Small intestine (tissue), 7 donors: ENCODE results near the gene FRAS1. TPM values are rescaled to one million over a fixed set of nuclear protein-coding genes. Genes with fewer than 3 reads are reported as not detected.
"Not testable (repeated sequence)": the region's sequence is repeated elsewhere in the genome, so short reads cannot be mapped to it uniquely, and the experiment has no call there.

Source experiments
- DNase-seq, 2 donors: peaks; one replicate each; pipeline versions ENCODE4 v3.0.0 to v3.0.0-alpha.2; 2013
- FAIRE-seq: peaks from 2 replicates; lab custom pipeline; 2012; peaks lifted over from hg19 to GRCh38; lab: Jason Lieb, UNC
- H3K27ac ChIP-seq, 3 donors: one replicate each; pipeline ENCODE4 v1.5.1; 2013; ENCODE audit warnings: low read length in 2 of 3, mild to moderate bottlenecking in 2 of 3, control low read depth in 1 of 3, inconsistent platforms in 1 of 3, low read depth in 1 of 3, moderate library complexity in 1 of 3
- H3K27me3 ChIP-seq, 3 donors: one replicate each; pipeline ENCODE4 v1.6.1; 2013; ENCODE audit warnings: low read length in 3 of 3, inconsistent platforms in 1 of 3; ENCODE audit not compliant: control insufficient read depth in 3 of 3, insufficient read depth in 3 of 3
- H3K36me3 ChIP-seq, 3 donors: one replicate each; pipeline ENCODE4 v1.6.1; 2013; ENCODE audit warnings: low read length in 3 of 3, inconsistent platforms in 1 of 3, low read depth in 1 of 3, mild to moderate bottlenecking in 1 of 3, moderate library complexity in 1 of 3; ENCODE audit not compliant: control insufficient read depth in 3 of 3, insufficient read depth in 2 of 3
- H3K4me1 ChIP-seq, 3 donors: one replicate each; pipeline ENCODE4 v1.6.1; 2013; ENCODE audit warnings: low read length in 2 of 3, inconsistent platforms in 1 of 3, low read depth in 1 of 3, mild to moderate bottlenecking in 1 of 3, moderate library complexity in 1 of 3; ENCODE audit not compliant: control insufficient read depth in 3 of 3, insufficient read depth in 2 of 3
- H3K4me3 ChIP-seq, 3 donors: one replicate each; pipeline ENCODE4 v1.5.1; 2013; ENCODE audit warnings: low read length in 3 of 3, control low read depth in 1 of 3, inconsistent platforms in 1 of 3, low read depth in 1 of 3, mild to moderate bottlenecking in 1 of 3, moderate library complexity in 1 of 3
- H3K9me3 ChIP-seq, 2 donors: one replicate each; pipeline ENCODE4 v1.6.1; 2013; ENCODE audit warnings: low read depth in 1 of 2, low read length in 1 of 2; ENCODE audit not compliant: control insufficient read depth in 2 of 2, insufficient read depth in 1 of 2
- WGBS, 3 donors: extraction: QIAGEN DNeasy Blood & Tissue Kit; methylation state at CpG; one replicate each; pipeline ENCODE4 v1.1.7; 2013; 5-methylcytosine and 5-hydroxymethylcytosine counted together
- polyA plus RNA-seq, 4 donors: library from polyadenylated mRNA; stranded (reverse) in 3 of 4; unstranded in 1 of 4; fragments of 200-250 nt in 3 of 4; fragments of 120-200 nt in 1 of 4; gene quantifications; one replicate each; pipeline versions ENCODE4 v1.2.1 to v1.2.3, GENCODE V29; 2013
- donor health status: healthy with polysubstance abuse.
- donor health status: control.
- donor health status: control.
- donor health status: Bipolar disorder and iron deficiency.
- donor health status: healthy.

FRAS1 gene
- polyA plus RNA-seq, 4 donors, result 0.16 to 12.6 TPM; not detected in 2

DNA sequence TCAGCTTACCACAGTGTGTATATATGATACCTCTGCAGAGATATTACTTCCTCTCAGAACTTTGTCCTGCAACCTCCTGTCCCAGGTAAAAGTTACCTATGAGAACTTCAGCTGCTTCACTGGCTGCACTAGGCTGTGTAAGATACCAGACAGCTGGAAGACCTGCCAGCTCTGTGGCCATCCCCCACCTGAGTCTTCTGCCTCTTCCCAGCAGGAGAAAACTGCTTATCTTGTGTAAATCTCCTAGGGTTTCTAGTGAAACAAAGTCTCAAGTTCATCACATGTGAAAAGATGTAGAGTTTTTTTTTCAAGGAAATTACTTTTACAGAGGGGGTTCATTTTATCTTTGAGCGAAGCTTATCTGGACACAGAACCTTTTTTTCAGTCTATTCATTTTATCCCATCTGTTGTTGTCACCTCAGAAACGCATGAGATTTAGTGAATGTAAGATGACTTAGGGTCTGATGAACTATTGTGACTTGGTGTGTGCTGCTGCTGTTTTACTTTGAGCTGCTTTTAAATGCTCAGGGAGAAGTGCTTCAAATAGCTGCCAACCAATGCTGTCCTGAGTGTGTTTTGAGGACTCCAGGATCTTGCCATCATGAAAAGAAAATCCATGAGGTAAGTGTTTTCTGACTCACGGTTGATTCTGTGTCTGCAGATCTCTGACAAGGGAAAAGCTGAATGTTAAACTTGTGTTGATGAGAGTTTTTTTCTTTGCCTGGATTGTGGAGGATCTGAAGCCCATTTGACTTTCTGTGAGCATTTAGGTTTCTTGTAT is 187.8 kb downstream of the FRAS1 start:
- FAIRE-seq (no peak), DNase-seq (peak in 1 of 2 donors; percentile 60)
- WGBS, 3 donors, result 45 to 68% (median 53%) methylated on average over 3 of the region's 3 CpGs
- H3K4me1 ChIP-seq, result peaks cover 0 to 3% (median 0%) of the 10 kb centered on the region in 3 donors
- no peak overlapping the region for H3K4me3 ChIP-seq
- H3K27ac ChIP-seq, result no peak overlapping the region
- H3K36me3 ChIP-seq, result no peaks in the 10 kb centered on the region
- no peaks in the 10 kb centered on the region for H3K9me3 ChIP-seq
- no peaks in the 10 kb centered on the region for H3K27me3 ChIP-seq

DNA sequence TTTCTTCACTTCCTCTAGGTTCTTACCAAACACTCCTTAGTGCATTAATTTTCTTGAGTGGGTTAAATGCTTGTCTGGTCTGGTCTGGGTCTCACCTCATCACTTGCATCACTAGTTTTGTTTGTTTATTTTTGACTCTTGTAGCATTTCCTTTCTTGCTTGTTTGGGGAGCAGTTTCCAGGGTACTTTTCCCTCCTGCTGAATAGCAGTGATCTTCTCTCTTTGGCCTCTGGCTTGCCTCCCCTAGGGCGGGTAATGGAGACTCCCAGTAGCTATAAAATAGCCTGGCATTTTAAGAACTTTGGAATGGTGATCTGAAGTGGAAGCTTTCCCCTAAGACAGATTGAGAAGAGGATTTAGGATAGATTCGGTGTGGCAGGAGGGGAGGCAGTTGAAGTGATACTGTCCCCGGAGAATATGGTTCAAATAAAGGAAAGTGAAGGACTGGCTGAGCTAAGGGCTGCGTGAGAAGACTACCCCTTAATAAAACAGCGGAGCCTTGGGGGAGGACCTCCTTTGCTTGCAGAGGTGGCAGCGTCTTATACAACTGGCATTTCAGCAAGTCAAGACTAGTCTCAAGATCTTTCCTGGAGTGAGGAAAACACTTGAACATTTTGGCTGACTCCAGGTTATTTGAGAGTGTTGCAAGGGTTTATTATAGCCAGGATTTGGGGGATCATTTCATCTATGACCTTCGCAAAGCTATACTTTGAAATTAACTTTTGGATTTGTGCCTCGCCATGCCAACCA is 190.6 kb downstream of the FRAS1 start:
- Histone ChIP-seq H3K27me3 (no peaks in the 10 kb centered on the region), H3K9me3 (peaks cover 0 to 11% of the 10 kb centered on the region in 2 donors), H3K4me1 (peaks cover 0 to 3% (median 0%) of the 10 kb centered on the region in 3 donors), H3K27ac (no peak overlapping the region), H3K36me3 (peaks cover 0 to 3% (median 0%) of the 10 kb centered on the region in 3 donors), H3K4me3 (no peak overlapping the region)
- WGBS, 3 donors, result 85 to 89% (median 88%) methylated on average over 8 of the region's 8 CpGs
- DNase-seq, result no peak
- FAIRE-seq, result no peak

DNA sequence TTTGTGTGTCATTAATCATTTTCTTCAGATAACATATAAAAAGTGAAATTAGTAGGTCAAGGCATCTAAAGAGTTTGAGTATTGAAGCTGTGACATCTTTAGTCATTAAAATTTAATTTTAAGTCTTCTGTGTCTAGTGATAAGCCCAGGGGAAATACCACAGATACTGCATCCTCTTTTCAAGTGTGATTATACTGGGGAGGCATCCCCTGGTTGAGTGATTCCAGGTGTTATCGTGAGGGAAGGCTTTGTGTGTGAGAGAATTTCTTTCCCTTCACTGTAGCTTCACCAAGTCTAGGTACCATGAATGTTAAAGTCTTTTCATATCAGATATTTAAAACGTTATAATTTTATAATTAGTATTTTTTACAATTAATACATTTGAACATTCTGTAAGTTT is 193.4 kb downstream of the FRAS1 start:
- H3K4me1 ChIP-seq, result no peaks in the 10 kb centered on the region
- no peak for FAIRE-seq
- peaks cover 0 to 21% of the 10 kb centered on the region in 2 donors for H3K9me3 ChIP-seq
- no peak overlapping the region for H3K4me3 ChIP-seq
- WGBS, 3 donors, result 75 to 82% (median 75%) methylated on average over 2 of the region's 2 CpGs
- H3K27ac ChIP-seq, result no peak overlapping the region
- H3K36me3 ChIP-seq, result peaks cover 0 to 12% (median 0%) of the 10 kb centered on the region in 3 donors
- no peak for DNase-seq
- H3K27me3 ChIP-seq, result no peaks in the 10 kb centered on the region

DNA sequence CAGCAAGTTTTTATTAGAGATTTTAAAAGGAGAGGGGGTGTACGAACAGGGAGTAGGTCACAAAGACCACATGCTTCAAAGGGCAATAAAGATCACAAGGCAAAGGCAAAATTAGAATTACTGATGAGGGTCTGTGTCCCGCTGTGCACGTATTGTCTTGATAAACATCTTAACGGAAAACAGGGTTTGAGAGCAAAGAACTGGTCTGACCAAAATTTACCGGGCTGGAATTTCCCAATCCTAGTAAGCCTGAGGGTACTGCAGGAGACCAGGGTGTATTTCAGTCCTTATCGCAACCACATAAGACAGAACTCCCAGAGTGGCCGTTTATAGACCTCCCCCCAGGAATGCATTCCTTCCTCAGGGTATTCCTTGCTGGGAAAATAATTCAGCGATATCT is 195.7 kb downstream of the FRAS1 start:
- not testable (repeated sequence) for H3K27ac ChIP-seq, DNase-seq, FAIRE-seq, H3K4me1 ChIP-seq, H3K4me3 ChIP-seq, H3K27me3 ChIP-seq
- WGBS, 3 donors, result 91 to 92% (median 91%) methylated on average over 8 of the region's 8 CpGs
- Histone ChIP-seq H3K36me3 (peaks cover 0 to 12% (median 0%) of the 10 kb centered on the region in 3 donors), H3K9me3 (peaks cover 0 to 21% of the 10 kb centered on the region in 2 donors)

DNA sequence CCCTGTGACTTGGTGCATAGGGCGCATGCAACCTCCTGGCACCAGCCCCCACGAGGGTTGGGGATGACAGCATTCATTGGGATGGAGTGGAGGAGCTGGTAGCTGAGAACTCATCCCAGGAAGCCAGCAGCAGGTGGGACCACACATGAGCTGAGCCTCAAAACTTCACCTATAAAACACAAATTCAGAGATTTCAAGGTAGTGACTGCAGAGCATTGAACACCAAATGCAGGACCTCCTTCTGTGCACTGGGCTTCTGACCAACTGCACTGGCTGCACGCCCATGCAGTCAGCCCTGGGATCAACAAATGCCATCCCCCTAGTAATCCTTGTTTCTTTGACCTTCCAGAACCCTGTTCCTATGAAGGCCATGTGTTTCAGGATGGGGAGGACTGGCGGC is 197.8 kb downstream of the FRAS1 start:
- 53 to 72% (median 53%) methylated on average over 4 of the region's 4 CpGs for WGBS, 3 donors
- FAIRE-seq (no peak), DNase-seq (no peak)

DNA sequence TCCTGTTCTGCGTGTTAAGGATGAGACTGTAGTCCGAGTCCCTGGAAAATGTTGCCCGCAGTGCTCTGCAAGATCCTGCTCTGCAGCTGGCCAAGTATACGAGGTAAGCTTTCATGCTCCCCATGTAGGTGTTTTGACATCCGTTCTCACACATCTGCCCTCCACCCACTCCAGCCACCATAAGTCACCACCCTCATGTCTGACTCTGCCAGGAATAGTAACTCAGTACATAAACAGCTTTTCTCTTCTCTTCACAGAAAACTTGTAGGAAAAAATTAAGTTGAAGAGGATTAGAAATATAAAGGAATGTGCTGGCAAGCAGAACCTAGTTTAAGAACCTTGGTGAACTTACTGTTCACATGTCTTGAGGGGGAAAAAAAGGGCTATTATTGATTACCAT is 207.9 kb downstream of the FRAS1 start:
- Histone ChIP-seq H3K4me1 (no peaks in the 10 kb centered on the region), H3K27ac (no peak overlapping the region), H3K9me3 (peaks cover 0 to 8% of the 10 kb centered on the region in 2 donors), H3K27me3 (no peaks in the 10 kb centered on the region), H3K4me3 (no peak overlapping the region), H3K36me3 (peaks cover 0 to 23% (median 0%) of the 10 kb centered on the region in 3 donors)
- FAIRE-seq (no peak), DNase-seq (no peak)
- 72 to 79% (median 75%) methylated on average over 5 of the region's 5 CpGs for WGBS, 3 donors

More for the DNA sequence above, 197.8 kb downstream of the FRAS1 start:
- Histone ChIP-seq H3K27ac (no peak overlapping the region), H3K36me3 (peaks cover 0 to 12% (median 0%) of the 10 kb centered on the region in 3 donors), H3K27me3 (no peaks in the 10 kb centered on the region), H3K4me1 (no peaks in the 10 kb centered on the region), H3K9me3 (peaks cover 0 to 21% of the 10 kb centered on the region in 2 donors), H3K4me3 (no peak overlapping the region)

DNA sequence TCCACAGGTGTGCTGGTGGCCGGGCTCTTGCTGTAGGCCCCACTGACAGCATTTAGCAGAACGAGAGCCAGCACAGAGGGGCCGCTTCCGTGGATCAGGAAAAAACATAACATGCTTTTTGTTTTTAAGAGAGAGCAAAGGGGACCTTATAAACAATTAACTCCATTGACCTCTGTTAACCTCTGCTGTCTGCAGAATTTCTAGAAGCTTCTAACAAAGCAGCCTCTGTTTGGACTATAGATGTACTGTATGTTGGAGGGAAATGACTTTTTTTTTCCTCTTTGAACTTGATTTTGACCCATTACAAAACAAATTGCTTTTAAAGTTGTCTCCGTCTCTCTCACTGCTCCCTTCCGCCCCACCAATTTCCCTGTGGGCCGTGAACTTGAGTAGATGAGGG is 210.7 kb downstream of the FRAS1 start:
- peaks cover 0 to 8% of the 10 kb centered on the region in 2 donors for H3K9me3 ChIP-seq
- DNase-seq (no peak), FAIRE-seq (no peak)
- H3K4me1 ChIP-seq, result no peaks in the 10 kb centered on the region
- H3K27me3 ChIP-seq, result no peaks in the 10 kb centered on the region
- no peak overlapping the region for H3K27ac ChIP-seq
- H3K4me3 ChIP-seq, result no peak overlapping the region
- peaks cover 0 to 23% (median 0%) of the 10 kb centered on the region in 3 donors for H3K36me3 ChIP-seq
- WGBS, 3 donors, result 72 to 86% (median 81%) methylated on average over 7 of the region's 7 CpGs

DNA sequence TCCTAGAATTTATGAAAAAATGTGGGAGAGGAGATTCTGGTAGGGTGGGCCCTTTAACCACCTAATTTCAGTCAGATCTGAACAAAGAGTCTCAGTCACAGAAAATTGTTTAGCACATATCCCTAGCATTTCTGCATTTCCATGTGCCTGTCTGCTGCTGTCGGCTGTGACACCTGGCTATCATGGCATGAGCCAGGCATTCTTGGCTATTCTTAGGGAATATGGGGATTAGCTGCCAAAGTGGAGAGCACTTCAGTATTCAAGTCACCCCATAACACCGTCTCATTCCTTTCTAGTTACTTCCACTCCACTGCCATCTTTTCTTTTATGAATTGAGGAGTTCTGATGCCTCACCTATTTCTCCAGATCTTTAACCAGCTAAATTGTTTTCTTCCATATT is 211.5 kb downstream of the FRAS1 start:
- WGBS, 3 donors, result 78 to 91% (median 82%) methylated on average over 2 of the region's 2 CpGs
- FAIRE-seq, result no peak

More for the DNA sequence above, 211.5 kb downstream of the FRAS1 start:
- Histone ChIP-seq H3K4me1 (no peaks in the 10 kb centered on the region), H3K27ac (no peak overlapping the region), H3K36me3 (peaks cover 0 to 23% (median 0%) of the 10 kb centered on the region in 3 donors), H3K27me3 (no peaks in the 10 kb centered on the region), H3K9me3 (peaks cover 0 to 8% of the 10 kb centered on the region in 2 donors), H3K4me3 (no peak overlapping the region)
- no peak for DNase-seq
